B cell (primary cell): ENCODE measurements around the gene NELL1. TPM values are rescaled to one million over a fixed set of nuclear protein-coding genes. Genes with fewer than 3 reads are reported as not detected.

Experiments used
- ATAC-seq: fragments of 200-7000 bp; cut with Tn5 transposase; one replicate; pipeline ENCODE4 v1.10.0; 2021; ENCODE audit warnings: low read depth, mild to moderate bottlenecking, moderate number of reproducible peaks, moderate library complexity
- CTCF ChIA-PET: fragments of 350-600 bp; sonication (Branson Sonifier 250); formaldehyde crosslinking; loops from one replicate; lab custom pipeline; 2021; ENCODE audit warnings: antibody characterized with exemption, inconsistent platforms; lab: Charles Lee
- POLR2A ChIA-PET: fragments of 350-600 bp; sonication (Branson Sonifier 250); formaldehyde crosslinking; loops from one replicate; lab custom pipeline; 2021; ENCODE audit warnings: antibody characterized with exemption; lab: Charles Lee
- DNase-seq: peaks from one replicate; pipeline ENCODE4 v3.0.0; 2013
- H2AFZ ChIP-seq: 2 replicates; pipeline ENCODE4 v1.6.1; 2012; ENCODE audit warnings: mild to moderate bottlenecking, low read depth, low read length; ENCODE audit not compliant: insufficient read depth, poor library complexity, severe bottlenecking
- H3K27ac ChIP-seq, 2 donors: 1 replicate in 1 of 2; 2 replicates in 1 of 2; pipeline ENCODE4 v1.5.1; 2012 to 2013; ENCODE audit warnings: low read length in 2 of 2, mild to moderate bottlenecking in 2 of 2, moderate library complexity in 1 of 2
- H3K27me3 ChIP-seq, 4 experiments: fragments of 200-600 bp in 1 of 4; sonication (generic) in 1 of 4; replicated peaks in 1 of 4; 1 replicate in 2 of 4; 2 replicates in 2 of 4; pipeline versions ENCODE4 v1.6.1 to v1.7.0; 2013 to 2016; ENCODE audit warnings: low read length in 3 of 4, mild to moderate bottlenecking in 2 of 4, mixed read lengths in 1 of 4, moderate library complexity in 1 of 4; ENCODE audit not compliant: insufficient read depth in 4 of 4, control insufficient read depth in 3 of 4; ENCODE audit errors: control extremely low read depth in 1 of 4
- H3K36me3 ChIP-seq, 2 experiments: replicated peaks in 1 of 2; 1 replicate in 1 of 2; 2 replicates in 1 of 2; pipeline versions ENCODE4 v1.6.1 to v1.7.1; 2013; ENCODE audit warnings: low read length in 1 of 2; ENCODE audit not compliant: insufficient read depth in 2 of 2, control insufficient read depth in 1 of 2; ENCODE audit errors: control extremely low read depth in 1 of 2, extremely low read depth in 1 of 2
- H3K4me1 ChIP-seq, 2 donors: fragments of 200-600 bp in 1 of 2; sonication (generic) in 1 of 2; 1 replicate in 1 of 2; 2 replicates in 1 of 2; pipeline versions ENCODE4 v1.5.1 to v1.6.1; 2013 to 2017; ENCODE audit warnings: low read length in 2 of 2; ENCODE audit not compliant: control insufficient read depth in 2 of 2, insufficient read depth in 2 of 2
- H3K4me2 ChIP-seq: replicated peaks from 2 replicates; pipeline ENCODE3; 2012; ENCODE audit warnings: mild to moderate bottlenecking, low read depth, low read length; ENCODE audit not compliant: poor library complexity, severe bottlenecking
- H3K4me3 ChIP-seq, 5 experiments: fragments of 200-600 bp in 1 of 5; sonication (generic) in 1 of 5; 1 replicate in 3 of 5; 2 replicates in 2 of 5; pipeline versions ENCODE4 v1.5.1 to v1.7.0; 2011 to 2016; ENCODE audit warnings: low read length in 4 of 5, mild to moderate bottlenecking in 4 of 5, low read depth in 2 of 5, control low read depth in 1 of 5, moderate library complexity in 1 of 5; ENCODE audit not compliant: insufficient read depth in 1 of 5; ENCODE audit errors: control extremely low read depth in 1 of 5, extremely low read depth in 1 of 5
- H3K79me2 ChIP-seq: fragments of 200-600 bp; sonication (generic); one replicate; pipeline ENCODE4 v1.6.0; 2016; ENCODE audit warnings: low read length; ENCODE audit not compliant: control insufficient read depth, insufficient read depth
- H3K9ac ChIP-seq: fragments of 200-600 bp; sonication (generic); 2 replicates; pipeline ENCODE4 v1.6.1; 2017; ENCODE audit warnings: mild to moderate bottlenecking, low read length, moderate library complexity
- H3K9me3 ChIP-seq, 3 donors: one replicate each; pipeline versions ENCODE4 v1.6.1 to v1.7.1; 2013; ENCODE audit warnings: low read length in 2 of 3; ENCODE audit not compliant: control insufficient read depth in 2 of 3, insufficient read depth in 1 of 3; ENCODE audit errors: control extremely low read depth in 1 of 3
- H4K20me1 ChIP-seq: 2 replicates; pipeline ENCODE4 v1.6.0; 2012; ENCODE audit warnings: mild to moderate bottlenecking, low read length; ENCODE audit not compliant: insufficient read depth, control insufficient read depth, poor library complexity, severe bottlenecking
- H3K27ac Mint-ChIP-seq: one replicate; pipeline ENCODE4 v1.8.0; 2021; ENCODE audit warnings: mixed read lengths
- H3K27me3 Mint-ChIP-seq: one replicate; pipeline ENCODE4 v1.8.0; 2021; ENCODE audit warnings: mixed read lengths
- H3K4me1 Mint-ChIP-seq: one replicate; pipeline ENCODE4 v1.8.0; 2021; ENCODE audit warnings: mixed read lengths
- H3K4me3 Mint-ChIP-seq: one replicate; pipeline ENCODE4 v1.8.0; 2021; ENCODE audit warnings: mixed read lengths
- H3K9me3 Mint-ChIP-seq: one replicate; pipeline ENCODE4 v1.8.0; 2022; ENCODE audit warnings: mixed read lengths; ENCODE audit not compliant: insufficient read depth
- CTCF ChIP-seq: fragments of 200-600 bp; IDR thresholded peaks from one replicate; pipeline ENCODE4 v1.8.0; 2022; ENCODE audit warnings: antibody characterized with exemption, mild to moderate bottlenecking
- EZH2 ChIP-seq: IDR thresholded peaks from 2 replicates; pipeline ENCODE4 v1.6.1; 2012; ENCODE audit warnings: borderline replicate concordance, low read depth, mild to moderate bottlenecking, moderate library complexity, low read length; ENCODE audit not compliant: insufficient read depth, poor library complexity, severe bottlenecking
- WGBS: methylation state at CpG from one replicate; pipeline ENCODE4 v1.1.5; 2013; ENCODE audit warnings: missing lambda C conversion rate; ENCODE audit not compliant: insufficient coverage; 5-methylcytosine and 5-hydroxymethylcytosine counted together
- intact Hi-C: fragments of 100-400 bp; cut with micrococcal nuclease; formaldehyde crosslinking; loops from one replicate; pipeline ENCODE4 v1.10.0; 2022
- polyA plus RNA-seq: library from polyadenylated mRNA; depleted of rRNA; stranded (reverse); fragments of >200 nt; gene quantifications from 2 replicates; pipeline ENCODE4 v1.2.3, GENCODE V29; 2012
- total RNA-seq, 2 donors: library from RNA; stranded (reverse); fragments of 120-200 nt in 1 of 2; gene quantifications; 1 replicate in 1 of 2; 2 replicates in 1 of 2; pipeline versions ENCODE4 v1.2.3 to v1.2.4, GENCODE V29; 2013 to 2022

NELL1 gene
- total and polyA plus RNA-seq, 2 donors (not counting 1 experiment from before 2014, with no cell fraction given), result not detected

GRCh38 chr11:21148376-21148775 lies 479.0 kb downstream of the NELL1 start:
- Histone ChIP-seq H3K9me3 (no peaks in the 10 kb centered on the region), H4K20me1 (no peaks in the 10 kb centered on the region), H3K27ac (no peak overlapping the region), H3K4me1 (no peaks in the 10 kb centered on the region), H3K36me3 (no peaks in the 10 kb centered on the region), H3K4me3 (no peak overlapping the region), H3K4me2 (no peak overlapping the region), H3K9ac (no peak overlapping the region), H3K79me2 (no peaks in the 10 kb centered on the region), H2AFZ (no peak overlapping the region), H3K27me3 (no peaks in the 10 kb centered on the region)
- Mint-ChIP-seq H3K27me3 (no peaks in the 10 kb centered on the region), H3K4me1 (no peaks in the 10 kb centered on the region), H3K4me3 (no peak overlapping the region), H3K27ac (no peak overlapping the region), H3K9me3 (peaks cover 2% of the 10 kb centered on the region)
- DNase-seq, result no peak
- no peak for ATAC-seq
- intact Hi-C loops, result no loop called here
- ChIA-PET CTCF (no interaction called here), POLR2A (no interaction called here)
- WGBS, result 100% methylated on average over 1 of the region's 3 CpGs
- TF ChIP-seq EZH2 (no peak), CTCF (no peak)

DNA sequence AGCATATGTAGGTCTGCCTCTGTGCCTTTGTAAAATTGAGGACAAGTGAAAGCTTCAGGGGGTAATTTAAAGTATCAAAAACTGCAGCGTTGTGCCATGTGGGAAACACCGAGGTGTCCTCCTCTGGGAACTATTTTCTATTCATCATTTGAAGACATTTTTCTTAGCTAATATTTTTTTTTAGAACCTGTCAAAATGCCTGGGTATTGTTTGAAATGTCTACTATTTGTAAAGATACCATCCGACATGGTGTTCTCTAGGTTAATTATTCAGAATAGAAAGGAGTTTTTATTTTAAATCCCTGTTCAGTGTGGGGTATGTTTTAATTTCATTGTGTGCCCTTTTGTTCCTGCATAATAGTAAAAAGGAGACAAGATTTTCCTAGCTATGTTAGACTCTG lies 490.8 kb downstream of the NELL1 start:
- H2AFZ ChIP-seq, result no peak overlapping the region
- ChIA-PET CTCF (no interaction called here), POLR2A (no interaction called here)
- no peaks in the 10 kb centered on the region for H3K36me3 ChIP-seq
- Mint-ChIP-seq H3K9me3 (no peaks in the 10 kb centered on the region), H3K4me1 (no peaks in the 10 kb centered on the region), H3K27ac (no peak overlapping the region), H3K4me3 (no peak overlapping the region), H3K27me3 (no peaks in the 10 kb centered on the region)
- no peaks in the 10 kb centered on the region for H4K20me1 ChIP-seq
- DNase-seq (no peak), ATAC-seq (no peak)
- no peaks in the 10 kb centered on the region for H3K79me2 ChIP-seq
- no CpG with 5 or more reads among the region's 3 CpGs for WGBS
- no peaks in the 10 kb centered on the region for H3K27me3 ChIP-seq
- no peak overlapping the region for H3K27ac ChIP-seq
- intact Hi-C loops, result no loop called here
- peaks cover 0 to 3% (median 0%) of the 10 kb centered on the region in 3 donors for H3K9me3 ChIP-seq
- no peak overlapping the region for H3K9ac ChIP-seq
- H3K4me2 ChIP-seq, result no peak overlapping the region
- TF ChIP-seq EZH2 (no peak), CTCF (no peak)
- no peak overlapping the region for H3K4me3 ChIP-seq
- no peaks in the 10 kb centered on the region for H3K4me1 ChIP-seq
